H1 (cell line): ENCODE results near the gene FANCD2OS. TPM values are rescaled to one million over a fixed set of nuclear protein-coding genes. Genes with fewer than 3 reads are reported as not detected.

ENCODE experiments used
- CTCF ChIA-PET: fragments of 300-600 bp; sonication (Branson Sonifier 250); formaldehyde crosslinking; loops from one replicate; lab custom pipeline; 2021; ENCODE audit not compliant: partially characterized antibody; lab: Charles Lee
- POLR2A ChIA-PET: fragments of 300-600 bp; sonication (Branson Sonifier 250); formaldehyde crosslinking; loops from one replicate; lab custom pipeline; 2021; ENCODE audit warnings: inconsistent platforms; ENCODE audit not compliant: partially characterized antibody; lab: Charles Lee
- DNase-seq, 2 experiments: peaks; one replicate each; pipeline versions ENCODE4 v3.0.0 to v3.0.0-alpha.2; 2010 to 2022; ENCODE audit warnings: low spot score in 2 of 2, low read depth in 1 of 2, mixed read lengths in 1 of 2
- FAIRE-seq: peaks from 2 replicates; lab custom pipeline; 2011; peaks lifted over from hg19 to GRCh38; lab: Jason Lieb, UNC
- H2AFZ ChIP-seq: 2 replicates; pipeline ENCODE4 v1.8.1; 2012; ENCODE audit warnings: low read length, inconsistent platforms
- H2AK5ac ChIP-seq: 2 replicates; pipeline ENCODE4 v1.6.1; 2013; ENCODE audit warnings: low read depth, low read length
- H2BK120ac ChIP-seq: replicated peaks from 2 replicates; pipeline ENCODE3; 2013; ENCODE audit warnings: low read depth, low read length, inconsistent platforms
- H2BK12ac ChIP-seq: 2 replicates; pipeline ENCODE4 v1.6.1; 2013; ENCODE audit warnings: low read depth, low read length
- H2BK15ac ChIP-seq: 2 replicates; pipeline ENCODE4 v1.6.1; 2013; ENCODE audit warnings: low read length
- H2BK20ac ChIP-seq: 2 replicates; pipeline ENCODE4 v1.6.1; 2013; ENCODE audit warnings: low read length
- H2BK5ac ChIP-seq: 2 replicates; pipeline ENCODE4 v1.6.1; 2013; ENCODE audit warnings: low read depth, low read length
- H3K14ac ChIP-seq: 2 replicates; pipeline ENCODE4 v1.6.1; 2013; ENCODE audit warnings: inconsistent platforms; ENCODE audit not compliant: insufficient read length
- H3K18ac ChIP-seq: 2 replicates; pipeline ENCODE4 v1.6.1; 2013; ENCODE audit warnings: low read length; ENCODE audit errors: extremely low read depth
- H3K23ac ChIP-seq: 2 replicates; pipeline ENCODE4 v1.6.1; 2013; ENCODE audit warnings: inconsistent platforms; ENCODE audit not compliant: insufficient read length
- H3K23me2 ChIP-seq: 2 replicates; pipeline ENCODE4 v1.6.1; 2013; ENCODE audit warnings: low read depth, low read length
- H3K27ac ChIP-seq: 2 replicates; pipeline ENCODE4 v1.6.1; 2011; ENCODE audit warnings: low read depth, low read length, inconsistent platforms
- H3K27me3 ChIP-seq, 4 experiments: replicated peaks in 1 of 4; 1 replicate in 1 of 4; 2 replicates in 3 of 4; pipeline versions ENCODE4 v1.6.1 to v1.8.1; 2011 to 2013; ENCODE audit warnings: low read length in 3 of 4, mild to moderate bottlenecking in 3 of 4, inconsistent platforms in 2 of 4, mixed read lengths in 2 of 4, moderate library complexity in 1 of 4; ENCODE audit not compliant: control insufficient read depth in 3 of 4, insufficient read depth in 3 of 4; ENCODE audit errors: extremely low read depth in 1 of 4
- H3K36me3 ChIP-seq, 4 experiments: 2 replicates each; pipeline versions ENCODE4 v1.6.1 to v1.8.1; 2011 to 2013; ENCODE audit warnings: mild to moderate bottlenecking in 4 of 4, low read length in 3 of 4, moderate library complexity in 2 of 4, control low read depth in 1 of 4, inconsistent platforms in 1 of 4; ENCODE audit not compliant: insufficient read depth in 4 of 4, control insufficient read depth in 2 of 4
- H3K4ac ChIP-seq: replicated peaks from 2 replicates; pipeline ENCODE3; 2013; ENCODE audit warnings: low read length, low read depth, mixed read lengths, inconsistent platforms; ENCODE audit not compliant: insufficient read length
- H3K4me1 ChIP-seq, 4 experiments: replicated peaks in 1 of 4; 1 replicate in 1 of 4; 2 replicates in 3 of 4; pipeline versions ENCODE4 v1.6.1 to v1.8.1; 2011 to 2013; ENCODE audit warnings: low read length in 3 of 4, inconsistent platforms in 2 of 4, mixed read lengths in 1 of 4; ENCODE audit not compliant: insufficient read depth in 4 of 4, control insufficient read depth in 3 of 4
- H3K4me2 ChIP-seq, 2 experiments: 2 replicates each; pipeline versions ENCODE4 v1.6.1 to v1.8.1; 2011 to 2013; ENCODE audit warnings: low read depth in 2 of 2, low read length in 2 of 2, control low read depth in 1 of 2, inconsistent platforms in 1 of 2, mild to moderate bottlenecking in 1 of 2; ENCODE audit not compliant: insufficient read depth in 1 of 2
- H3K4me3 ChIP-seq, 4 experiments: fragments of 200-600, 300-600 bp in 1 of 4; sonication (generic), shearing (Covaris generic), sonication (Bioruptor Twin) in 1 of 4; 2 replicates each; pipeline versions ENCODE4 v1.5.1 to v1.8.1; 2011 to 2016; ENCODE audit warnings: low read length in 4 of 4, low read depth in 3 of 4, control low read depth in 2 of 4, inconsistent platforms in 2 of 4, mild to moderate bottlenecking in 2 of 4, mixed read lengths in 1 of 4, moderate library complexity in 1 of 4; ENCODE audit not compliant: insufficient read depth in 2 of 4; ENCODE audit errors: extremely low read depth in 1 of 4
- H3K56ac ChIP-seq: replicated peaks from 2 replicates; pipeline ENCODE3; 2013; ENCODE audit warnings: low read depth, mild to moderate bottlenecking, mixed read lengths, low read length, inconsistent platforms; ENCODE audit not compliant: insufficient read length
- H3K79me1 ChIP-seq: 2 replicates; pipeline ENCODE4 v1.6.1; 2013; ENCODE audit warnings: low read depth, low read length, control low read depth
- H3K79me2 ChIP-seq, 2 experiments: 2 replicates each; pipeline versions ENCODE4 v1.6.1 to v1.8.1; 2012 to 2013; ENCODE audit warnings: low read length in 2 of 2, mild to moderate bottlenecking in 2 of 2, inconsistent platforms in 1 of 2; ENCODE audit not compliant: insufficient read depth in 2 of 2, control insufficient read depth in 1 of 2
- H3K9ac ChIP-seq, 4 experiments: replicated peaks in 1 of 4; 1 replicate in 1 of 4; 2 replicates in 3 of 4; pipeline versions ENCODE4 v1.6.1 to v1.8.1; 2011 to 2013; ENCODE audit warnings: low read depth in 3 of 4, low read length in 3 of 4, control low read depth in 2 of 4, mild to moderate bottlenecking in 2 of 4, moderate library complexity in 2 of 4, inconsistent platforms in 1 of 4; ENCODE audit errors: extremely low read depth in 1 of 4
- H3K9me3 ChIP-seq, 2 experiments: 2 replicates each; pipeline versions ENCODE4 v1.6.1 to v1.8.1; 2012 to 2013; ENCODE audit warnings: mild to moderate bottlenecking in 2 of 2, moderate library complexity in 2 of 2, control low read depth in 1 of 2, inconsistent platforms in 1 of 2, low read depth in 1 of 2, low read length in 1 of 2, mixed read lengths in 1 of 2; ENCODE audit not compliant: insufficient read depth in 2 of 2
- H4K20me1 ChIP-seq, 2 experiments: replicated peaks in 1 of 2; 2 replicates each; pipeline versions ENCODE3 to v1.8.1; 2011 to 2013; ENCODE audit warnings: inconsistent platforms in 2 of 2, low read length in 2 of 2, mild to moderate bottlenecking in 1 of 2; ENCODE audit not compliant: insufficient read depth in 2 of 2, control insufficient read depth in 1 of 2
- H4K5ac ChIP-seq: 2 replicates; pipeline ENCODE4 v1.6.1; 2013; ENCODE audit warnings: low read length, low read depth, mixed read lengths, inconsistent platforms; ENCODE audit not compliant: insufficient read length
- H4K8ac ChIP-seq: 2 replicates; pipeline ENCODE4 v1.8.0; 2013; ENCODE audit warnings: mild to moderate bottlenecking, moderate library complexity, low read length, inconsistent platforms; ENCODE audit not compliant: insufficient read depth; ENCODE audit errors: extremely low read depth
- H4K91ac ChIP-seq: replicated peaks from 2 replicates; pipeline ENCODE3; 2013; ENCODE audit warnings: low read length, mixed read lengths, inconsistent platforms; ENCODE audit not compliant: insufficient read length
- CEBPB ChIP-seq: IDR thresholded peaks from 2 replicates; pipeline ENCODE4 v1.6.1; 2012; ENCODE audit warnings: low read depth, low read length
- EP300 ChIP-seq, 2 experiments: IDR thresholded peaks; 1 replicate in 1 of 2; 2 replicates in 1 of 2; pipeline ENCODE4 v1.6.1; 2011 to 2012; ENCODE audit warnings: low read depth in 2 of 2, low read length in 2 of 2, mild to moderate bottlenecking in 2 of 2, borderline replicate concordance in 1 of 2, inconsistent platforms in 1 of 2, moderate library complexity in 1 of 2
- HDAC2 ChIP-seq, 2 experiments: fragments of 300-600 bp in 1 of 2; sonication (generic) in 1 of 2; IDR thresholded peaks; 2 replicates each; pipeline ENCODE4 v1.6.1; 2011 to 2012; ENCODE audit warnings: low read depth in 2 of 2, low read length in 2 of 2, mild to moderate bottlenecking in 2 of 2, moderate library complexity in 2 of 2, borderline replicate concordance in 1 of 2, inconsistent platforms in 1 of 2
- PHF8 ChIP-seq: fragments of 200-600 bp; sonication (generic); conservative IDR thresholded peaks from 2 replicates; pipeline ENCODE4 v1.7.1; 2012; ENCODE audit warnings: low read depth, mild to moderate bottlenecking, inconsistent platforms, low read length, moderate library complexity
- POLR2A ChIP-seq, 2 experiments: IDR thresholded peaks; 1 replicate in 1 of 2; 2 replicates in 1 of 2; pipeline ENCODE4 v1.6.1; 2011; ENCODE audit warnings: low read depth in 2 of 2, low read length in 2 of 2, mild to moderate bottlenecking in 2 of 2; ENCODE audit errors: control extremely low read depth in 1 of 2
- POLR2AphosphoS5 ChIP-seq: IDR thresholded peaks from 2 replicates; pipeline ENCODE4 v1.6.1; 2011; ENCODE audit warnings: low read depth, low read length
- SAP30 ChIP-seq: fragments of 300-600 bp; sonication (generic); IDR thresholded peaks from 2 replicates; pipeline ENCODE4 v1.7.1; 2012; ENCODE audit warnings: low read length, moderate library complexity, mild to moderate bottlenecking, inconsistent platforms; ENCODE audit not compliant: insufficient read depth, insufficient replicate concordance
- TAF1 ChIP-seq: IDR thresholded peaks from 2 replicates; pipeline ENCODE4 v1.6.1; 2011; ENCODE audit warnings: mild to moderate bottlenecking, low read depth, low read length
- TAF7 ChIP-seq: optimal IDR thresholded peaks from 2 replicates; pipeline ENCODE3; 2011; ENCODE audit warnings: low read depth, mild to moderate bottlenecking, inconsistent platforms, low read length, moderate library complexity, borderline replicate concordance
- TEAD4 ChIP-seq: IDR thresholded peaks from 2 replicates; pipeline ENCODE4 v1.6.1; 2012; ENCODE audit warnings: low read depth, low read length, inconsistent platforms, mixed read lengths
- YY1 ChIP-seq: IDR thresholded peaks from 2 replicates; pipeline ENCODE4 v1.6.1; 2011; ENCODE audit warnings: low read depth, mild to moderate bottlenecking, low read length
- WGBS, 2 experiments: shearing (Covaris generic) in 1 of 2; methylation state at CpG; one replicate each; pipeline versions ENCODE4 v1.1.6 to v1.1.7; 2013 to 2015; ENCODE audit warnings: low lambda C conversion rate in 2 of 2, mixed read lengths in 2 of 2, inconsistent platforms in 1 of 2, low coverage in 1 of 2, missing lambda C conversion rate in 1 of 2; ENCODE audit not compliant: insufficient replicate concordance in 2 of 2, insufficient coverage in 1 of 2, insufficient read length in 1 of 2; ENCODE audit errors: extremely low coverage in 1 of 2, missing lambda C conversion rate in 1 of 2; 5-methylcytosine and 5-hydroxymethylcytosine counted together
- polyA plus RNA-seq, 7 experiments: library from polyadenylated mRNA; depleted of rRNA in 3 of 7; stranded (reverse) in 5 of 7; unstranded in 2 of 7; fragments of >200 nt in 5 of 7; fragments of 200-250 nt in 2 of 7; gene quantifications; 1 replicate in 5 of 7; 2 replicates in 1 of 7; 4 replicates in 1 of 7; pipeline versions ENCODE4 v1.2.1 to v1.2.3, GENCODE V29; 2011 to 2013; ENCODE audit warnings: missing spikeins in 2 of 7, mixed read lengths in 2 of 7
- total RNA-seq: library from RNA; stranded (reverse); fragmentation: NEBNext Ultra II Directional; extraction: Animal tissue kit (Norgen Biotek cat#: 25700); gene quantifications from 2 replicates; pipeline ENCODE4 v1.2.1, GENCODE V29; 2021

FANCD2OS gene
- total and polyA plus RNA-seq, 2 of the 8 experiments (the other 6 are each of a cell fraction or from before 2014, with no cell fraction given): not detected

DNA sequence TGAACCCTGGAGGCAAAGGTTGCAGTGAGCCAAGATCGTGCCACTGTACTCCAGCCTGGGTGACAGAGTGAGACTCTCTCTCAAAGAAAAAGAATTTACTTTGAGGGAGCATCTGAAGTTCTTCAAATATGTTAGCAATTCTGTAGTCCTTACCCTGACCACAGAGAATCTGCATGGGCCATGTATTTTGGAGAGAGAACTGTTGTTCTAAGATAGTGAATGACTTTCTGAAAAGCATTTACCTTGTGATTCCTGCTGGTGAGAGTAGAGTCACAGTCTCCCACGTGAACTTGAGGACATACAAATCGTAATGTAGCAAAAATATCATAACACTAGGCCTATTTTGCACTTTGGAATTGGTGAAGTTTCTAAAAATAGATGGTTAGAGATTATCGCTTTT lies 11.3 kb upstream of the FANCD2OS start:
- Histone ChIP-seq H3K9me3 (no peaks in the 10 kb centered on the region), H2AK5ac (no peak overlapping the region), H2BK5ac (no peak overlapping the region), H3K56ac (no peak overlapping the region), H4K5ac (no peak overlapping the region), H3K23me2 (peaks cover 9% of the 10 kb centered on the region), H3K36me3 (peaks cover 0 to 10% (median 2%) of the 10 kb centered on the region in 4 experiments; a peak in 2 of 8 replicates), H3K79me1 (peaks cover 12% of the 10 kb centered on the region), H4K20me1 (peaks cover 0 to 8% of the 10 kb centered on the region in 2 experiments), H3K18ac (no peak overlapping the region), H3K4me3 (no peak overlapping the region), H4K91ac (no peak overlapping the region), H2BK15ac (no peak overlapping the region), H2BK120ac (no peak overlapping the region), H3K9ac (no peak overlapping the region), H3K14ac (no peak overlapping the region), H4K8ac (no peak overlapping the region), H3K27ac (no peak overlapping the region), H3K4me2 (no peak overlapping the region), H3K23ac (no peak overlapping the region), H3K4me1 (peaks cover 0 to 3% (median 0%) of the 10 kb centered on the region in 4 experiments; a peak in 2 of 7 replicates), H3K27me3 (no peaks in the 10 kb centered on the region), H2BK12ac (no peak overlapping the region), H2AFZ (no peak overlapping the region), H3K4ac (no peak overlapping the region), H2BK20ac (no peak overlapping the region), H3K79me2 (peaks cover 13 to 50% of the 10 kb centered on the region in 2 experiments)
- FAIRE-seq (no peak), DNase-seq (no peak)
- CTCF ChIA-PET: interaction anchor here (1.0 kb wide), 1 partner anchor 9 kb away, joined by 3 read pairs; no protein-coding TSS in a partner anchor
- 90% methylated on average over 4 of the region's 4 CpGs; no CpG with 5 or more reads in 1 of the 2 experiments for WGBS, 2 experiments
- TF ChIP-seq POLR2AphosphoS5 (no peak), POLR2A (IDR thresholded peaks at IDR 0.05; ENCODE audit: control extremely low read depth in 1 of 2, low read depth in 2 of 2, low read length in 2 of 2) (no peak), EP300 (IDR thresholded peaks at IDR 0.05; ENCODE audit: borderline replicate concordance in 1 of 2, low read depth in 2 of 2, low read length in 2 of 2) (no peak), TEAD4 (no peak), TAF7 (no peak), SAP30 (no peak), YY1 (no peak), TAF1 (no peak), CEBPB (no peak), PHF8 (no peak), HDAC2 (IDR thresholded peaks at IDR 0.05; ENCODE audit: borderline replicate concordance in 1 of 2, low read depth in 2 of 2, low read length in 2 of 2) (no peak)
- POLR2A ChIA-PET: no interaction called here
